SK-N-SH (cell line): ENCODE measurements around the gene PTBP1. TPM values are rescaled to one million over a fixed set of nuclear protein-coding genes. Genes with fewer than 3 reads are reported as not detected.

Experiments
- CTCF ChIA-PET: fragments of 300-600, 350-600 bp; formaldehyde crosslinking; extraction: SDS; loops from one replicate; lab custom pipeline; 2021; lab: Yijun Ruan, JAX
- POLR2A ChIA-PET: fragments of 350-600 bp; sonication (Branson Sonifier 250); formaldehyde crosslinking; extraction: SDS; loops from one replicate; lab custom pipeline; 2020; ENCODE audit warnings: antibody characterized with exemption, inconsistent platforms; lab: Yijun Ruan, JAX
- DNase-seq: peaks from one replicate; pipeline ENCODE4 v3.0.0; 2012
- H2AFZ ChIP-seq: fragments of 200-600 bp; sonication (generic); 2 replicates; pipeline ENCODE4 v1.8.1; 2016; ENCODE audit warnings: antibody characterized with exemption, mild to moderate bottlenecking, low read depth
- H3F3A ChIP-seq: fragments of 200-600 bp; sonication (generic); replicated peaks from 2 replicates; pipeline ENCODE3; 2016; ENCODE audit warnings: antibody characterized with exemption, mild to moderate bottlenecking; ENCODE audit not compliant: insufficient read depth
- H3K27ac ChIP-seq, 2 experiments: fragments of 200-500 bp in 1 of 2; fragments of 200-600 bp in 1 of 2; sonication (Bioruptor generic) in 1 of 2; sonication (generic), shearing (Covaris generic) in 1 of 2; 2 replicates each; pipeline versions ENCODE4 v1.5.1 to v1.6.1; 2014 to 2016; ENCODE audit warnings: low read depth in 2 of 2, inconsistent platforms in 1 of 2, low read length in 1 of 2, mild to moderate bottlenecking in 1 of 2, mixed read lengths in 1 of 2
- H3K27me3 ChIP-seq: fragments of 200-600 bp; sonication (generic), shearing (Covaris generic); 2 replicates; pipeline ENCODE4 v1.6.1; 2016; ENCODE audit warnings: mixed run types; ENCODE audit not compliant: insufficient read depth
- H3K36me3 ChIP-seq, 2 experiments: fragments of 200-500 bp in 1 of 2; fragments of 200-600 bp in 1 of 2; sonication (Bioruptor generic) in 1 of 2; sonication (generic) in 1 of 2; replicated peaks in 1 of 2; 2 replicates each; pipeline versions ENCODE3 to v1.5.1; 2014 to 2016; ENCODE audit warnings: low read length in 1 of 2, mild to moderate bottlenecking in 1 of 2; ENCODE audit not compliant: insufficient read depth in 2 of 2, control insufficient read depth in 1 of 2
- H3K4me1 ChIP-seq, 2 experiments: fragments of 200-500 bp in 1 of 2; fragments of 200-600 bp in 1 of 2; sonication (Bioruptor generic) in 1 of 2; sonication (generic), shearing (Covaris generic) in 1 of 2; 2 replicates each; pipeline versions ENCODE4 v1.5.1 to v1.6.1; 2014 to 2016; ENCODE audit warnings: low read depth in 1 of 2, low read length in 1 of 2, mixed run types in 1 of 2; ENCODE audit not compliant: insufficient read depth in 2 of 2, control insufficient read depth in 1 of 2
- H3K4me2 ChIP-seq: fragments of 200-600 bp; sonication (generic), shearing (Covaris generic); 2 replicates; pipeline ENCODE4 v1.6.1; 2017; ENCODE audit warnings: mixed run types
- H3K4me3 ChIP-seq, 2 experiments: fragments of 200-500 bp in 1 of 2; fragments of 200-600 bp in 1 of 2; sonication (Bioruptor generic) in 1 of 2; sonication (generic), shearing (Covaris generic) in 1 of 2; 2 replicates each; pipeline versions ENCODE4 v1.5.1 to v1.8.1; 2014 to 2016; ENCODE audit warnings: low read depth in 2 of 2, inconsistent platforms in 1 of 2, low read length in 1 of 2, mild to moderate bottlenecking in 1 of 2, mixed read lengths in 1 of 2, moderate library complexity in 1 of 2
- H3K79me2 ChIP-seq: fragments of 200-600 bp; sonication (generic); 2 replicates; pipeline ENCODE4 v1.8.1; 2017; ENCODE audit warnings: mild to moderate bottlenecking; ENCODE audit not compliant: insufficient read depth
- H3K9ac ChIP-seq: fragments of 200-600 bp; sonication (generic); 2 replicates; pipeline ENCODE4 v1.6.1; 2017; ENCODE audit warnings: mixed run types
- H3K9me2 ChIP-seq: fragments of 200-600 bp; sonication (generic); 2 replicates; pipeline ENCODE4 v1.6.1; 2017; ENCODE audit warnings: mixed run types
- H3K9me3 ChIP-seq: fragments of 200-600 bp; sonication (generic); 2 replicates; pipeline ENCODE4 v1.6.1; 2017; ENCODE audit warnings: mixed run types, mild to moderate bottlenecking, moderate library complexity
- H4K20me1 ChIP-seq: fragments of 200-600 bp; sonication (generic); 2 replicates; pipeline ENCODE4 v1.6.1; 2017; ENCODE audit warnings: mild to moderate bottlenecking, mixed run types; ENCODE audit not compliant: insufficient read depth
- CTCF ChIP-seq: fragments of 200-600 bp; sonication (generic); IDR thresholded peaks from 2 replicates; pipeline ENCODE4 v1.6.1; 2017; ENCODE audit warnings: antibody characterized with exemption, mild to moderate bottlenecking, moderate library complexity
- FOSL2 ChIP-seq: IDR thresholded peaks from 2 replicates; pipeline ENCODE4 v1.4.0; 2012; ENCODE audit warnings: low read depth, mild to moderate bottlenecking, moderate library complexity, borderline replicate concordance
- GATA2 ChIP-seq: sonication (generic); formaldehyde crosslinking; IDR thresholded peaks from 2 replicates; pipeline ENCODE4 v1.5.0; 2020; ENCODE audit warnings: mild to moderate bottlenecking, missing genetic modification reagents
- JUND ChIP-seq: IDR thresholded peaks from 2 replicates; pipeline ENCODE4 v1.4.0; 2012
- MAX ChIP-seq: IDR thresholded peaks from 2 replicates; pipeline ENCODE4 v1.4.0; 2012; ENCODE audit warnings: low read depth
- MEF2A ChIP-seq: IDR thresholded peaks from 2 replicates; pipeline ENCODE4 v1.4.0; 2012; ENCODE audit warnings: low read depth, borderline replicate concordance
- POLR2AphosphoS5 ChIP-seq: IDR thresholded peaks from 2 replicates; pipeline ENCODE4 v1.6.1; 2012; ENCODE audit warnings: low read depth, low read length
- RAD21 ChIP-seq: IDR thresholded peaks from 2 replicates; pipeline ENCODE4 v1.6.1; 2012; ENCODE audit warnings: mild to moderate bottlenecking, low read length
- REST ChIP-seq: IDR thresholded peaks from 2 replicates; pipeline ENCODE4 v1.6.1; 2012; ENCODE audit warnings: mild to moderate bottlenecking, low read depth, low read length, moderate library complexity
- TAF1 ChIP-seq: IDR thresholded peaks from 2 replicates; pipeline ENCODE4 v1.6.1; 2012; ENCODE audit warnings: low read depth, mild to moderate bottlenecking, low read length, moderate library complexity, borderline replicate concordance
- TEAD4 ChIP-seq: IDR thresholded peaks from 2 replicates; pipeline ENCODE4 v1.4.0; 2012; ENCODE audit warnings: mild to moderate bottlenecking, borderline replicate concordance; ENCODE audit not compliant: insufficient read depth
- USF2 ChIP-seq: fragments of 150-350 bp; IDR thresholded peaks from 2 replicates; pipeline ENCODE4 v1.6.1; 2017; ENCODE audit warnings: antibody characterized with exemption, low read length, low read depth, borderline replicate concordance
- ZBTB33 ChIP-seq: IDR thresholded peaks from 2 replicates; pipeline ENCODE4 v1.4.0; 2012; ENCODE audit warnings: low read depth, borderline replicate concordance
- WGBS: methylation state at CpG from one replicate; pipeline ENCODE4 v1.1.6; 2017; ENCODE audit warnings: low lambda C conversion rate; 5-methylcytosine and 5-hydroxymethylcytosine counted together
- polyA plus RNA-seq, 3 experiments: library from polyadenylated mRNA; depleted of rRNA; stranded (reverse); fragments of >200 nt; gene quantifications; 2 replicates each; pipeline ENCODE4 v1.2.3, GENCODE V29; 2012

Gene PTBP1
- polyA plus RNA-seq, 1 of the 3 experiments (the other 2 are of a cell fraction): 243 TPM

- Histone ChIP-seq H3K36me3 (no peaks in the 10 kb centered on the region), H2AFZ (no peak overlapping the region), H3K9me2 (no peaks in the 10 kb centered on the region), H3K9me3 (no peaks in the 10 kb centered on the region), H3K4me1 (peaks cover 0 to 6% of the 10 kb centered on the region in 2 experiments; a peak in 1 of 4 replicates), H3F3A (no peaks in the 10 kb centered on the region), H3K4me2 (peak overlapping the region; percentile 34; the same call in 1 of the 2 replicates), H4K20me1 (no peaks in the 10 kb centered on the region), H3K9ac (no peak overlapping the region), H3K4me3 (no peak overlapping the region), H3K79me2 (no peaks in the 10 kb centered on the region), H3K27me3 (no peaks in the 10 kb centered on the region), H3K27ac (no peak overlapping the region)
- no peak for DNase-seq
- ChIA-PET POLR2A (interaction anchor here (0.6 kb wide), 1 partner anchor 10 kb away, joined by 3 read pairs; no protein-coding TSS in a partner anchor), CTCF (interaction anchor here (0.6 to 1.0 kb wide), 2 partner anchors 48 to 136 kb away, joined by 3 to 4 read pairs; no protein-coding TSS in a partner anchor)
- 59% methylated on average over 27 of the region's 29 CpGs for WGBS
- TF ChIP-seq TEAD4: no peak
- TF ChIP-seq POLR2AphosphoS5: no peak
- no peak for TF ChIP-seq GATA2 (CRISPR knock-in tag)
- TF ChIP-seq MAX: no peak
- TF ChIP-seq TAF1: no peak
- no peak for TF ChIP-seq FOSL2
- no peak for TF ChIP-seq CTCF
- TF ChIP-seq JUND: no peak
- no peak for TF ChIP-seq MEF2A
Observed at GRCh38 chr19:782185-782877, 14.9 kb upstream of the PTBP1 start.

GRCh38 chr19:782878-783668 is 14.2 kb upstream of the PTBP1 start:
- H3K27me3 ChIP-seq: no peaks in the 10 kb centered on the region
- H3K36me3 ChIP-seq: no peaks in the 10 kb centered on the region
- no peaks in the 10 kb centered on the region for H3K9me2 ChIP-seq
- no peak for DNase-seq
- no peak overlapping the region for H2AFZ ChIP-seq
- H3K9me3 ChIP-seq: no peaks in the 10 kb centered on the region
- POLR2A ChIA-PET: no interaction called here
- H3K79me2 ChIP-seq: no peaks in the 10 kb centered on the region
- H4K20me1 ChIP-seq: no peaks in the 10 kb centered on the region
- H3F3A ChIP-seq: no peaks in the 10 kb centered on the region
- no peak overlapping the region for H3K27ac ChIP-seq
- no peak for TF ChIP-seq USF2
- TF ChIP-seq RAD21: no peak
- TF ChIP-seq REST: no peak
- no peak for TF ChIP-seq ZBTB33
- TF ChIP-seq TAF1: no peak
- TF ChIP-seq, all 33 proteins: peak for 0
- H3K4me2 ChIP-seq: 0 out of 2 replicates have a peak overlapping the region, but pooled peaks have one; percentile 34
- H3K4me3 ChIP-seq: no peak overlapping the region
- peaks cover 0 to 6% of the 10 kb centered on the region in 2 experiments; a peak in 1 of 4 replicates for H3K4me1 ChIP-seq
- H3K9ac ChIP-seq: no peak overlapping the region
- CTCF ChIA-PET: interaction anchor here (1.2 to 1.3 kb wide), 2 partner anchors 67 to 73 kb away, joined by 3 to 4 read pairs; no protein-coding TSS in a partner anchor
- 75% methylated on average over 30 of the region's 30 CpGs for WGBS
